PC-3 (cell line): ENCODE measurements around the gene IRF9. TPM values are rescaled to one million over a fixed set of nuclear protein-coding genes. Genes with fewer than 3 reads are reported as not detected.

ENCODE experiments used
- ATAC-seq: fragments of 200-7000 bp; cut with Tn5 transposase; 2 replicates; pipeline ENCODE4 v1.9.1; 2020; ENCODE audit warnings: mild to moderate bottlenecking, moderate library complexity
- BruUV-seq: library from RNA; stranded (reverse); fragments of 400-500 nt; replicated peaks from 2 replicates; lab custom pipeline; 2021; lab: Mats Ljungman, UMichigan
- CTCF ChIA-PET: fragments of 300-600 bp; sonication (Branson Sonifier 250); formaldehyde crosslinking; loops from one replicate; lab custom pipeline; 2022; ENCODE audit warnings: antibody characterized with exemption; lab: Charles Lee
- POLR2A ChIA-PET: fragments of 300-600 bp; sonication (Branson Sonifier 250); formaldehyde crosslinking; loops from one replicate; lab custom pipeline; 2022; ENCODE audit warnings: antibody characterized with exemption; ENCODE audit not compliant: unreplicated experiment; lab: Charles Lee
- DNase-seq: peaks from one replicate; pipeline ENCODE4 v3.0.0-alpha.2; 2015
- H2AFZ ChIP-seq: fragments of 300-600 bp; sonication (generic); 2 replicates; pipeline ENCODE4 v1.6.0; 2016; ENCODE audit warnings: antibody characterized with exemption, low read length
- H3F3A ChIP-seq: fragments of 300-600 bp; sonication (generic); one replicate; pipeline ENCODE4 v1.6.0; 2017; ENCODE audit warnings: antibody characterized with exemption, low read length, control low read depth, mild to moderate bottlenecking; ENCODE audit not compliant: unreplicated experiment
- H3K27ac ChIP-seq: fragments of 300-600 bp; sonication (generic); 2 replicates; pipeline ENCODE4 v1.5.1; 2016; ENCODE audit warnings: mild to moderate bottlenecking, low read length
- H3K27me3 ChIP-seq: fragments of 300-600 bp; sonication (generic); 2 replicates; pipeline ENCODE4 v1.6.1; 2016; ENCODE audit warnings: low read length, mixed read lengths
- H3K36me3 ChIP-seq: fragments of 300-600 bp; sonication (generic); 2 replicates; pipeline ENCODE4 v1.6.1; 2016; ENCODE audit warnings: low read depth, mixed run types, low read length, mixed read lengths
- H3K4me1 ChIP-seq: fragments of 300-600 bp; sonication (generic); 2 replicates; pipeline ENCODE4 v1.5.1; 2016; ENCODE audit warnings: low read length; ENCODE audit not compliant: insufficient read depth
- H3K4me2 ChIP-seq: fragments of 300-600 bp; sonication (generic); 2 replicates; pipeline ENCODE4 v1.6.0; 2016; ENCODE audit warnings: low read length
- H3K4me3 ChIP-seq: fragments of 300-600 bp; sonication (generic); 2 replicates; pipeline ENCODE4 v1.5.1; 2016; ENCODE audit warnings: mild to moderate bottlenecking, low read length, mixed read lengths
- H3K79me2 ChIP-seq: fragments of 300-600 bp; sonication (generic); 2 replicates; pipeline ENCODE4 v1.6.1; 2017; ENCODE audit warnings: low read length, mixed read lengths
- H3K9ac ChIP-seq: fragments of 300-600 bp; sonication (generic); 2 replicates; pipeline ENCODE4 v1.6.0; 2016; ENCODE audit warnings: mild to moderate bottlenecking, low read length
- H3K9me2 ChIP-seq: fragments of 300-600 bp; sonication (generic); replicated peaks from 2 replicates; pipeline ENCODE4 v1.6.1; 2016; ENCODE audit warnings: mixed run types, low read length, mixed read lengths
- H3K9me3 ChIP-seq: fragments of 300-600 bp; sonication (generic); 2 replicates; pipeline ENCODE4 v1.6.1; 2016; ENCODE audit warnings: low read length, mixed read lengths
- H4K20me1 ChIP-seq: fragments of 300-600 bp; sonication (generic); 2 replicates; pipeline ENCODE4 v1.6.1; 2016; ENCODE audit warnings: low read length, mixed read lengths
- CTCF ChIP-seq: fragments of 300-600 bp; sonication (generic); conservative IDR thresholded peaks from 2 replicates; pipeline ENCODE4 v1.5.1; 2017; ENCODE audit warnings: antibody characterized with exemption, low read depth, mild to moderate bottlenecking, low read length
- EZH2 ChIP-seq: fragments of 300-600 bp; sonication (generic); IDR thresholded peaks from one replicate; pipeline ENCODE4 v1.6.1; 2017; ENCODE audit warnings: antibody characterized with exemption, mild to moderate bottlenecking, low read length; ENCODE audit not compliant: unreplicated experiment
- EZH2phosphoT487 ChIP-seq: fragments of 300-600 bp; sonication (generic); IDR thresholded peaks from 2 replicates; pipeline ENCODE4 v1.6.1; 2018; ENCODE audit warnings: mild to moderate bottlenecking, antibody characterized with exemption, low read length, borderline replicate concordance
- intact Hi-C: fragments of 100-400 bp; cut with micrococcal nuclease; formaldehyde crosslinking; loops from 2 replicates; pipeline ENCODE4 v1.9.0; 2023
- total RNA-seq: library from RNA; depleted of rRNA; stranded (reverse); fragments of >200 nt; gene quantifications from 2 replicates; pipeline ENCODE4 v1.2.3, GENCODE V29; 2014

Gene IRF9
- total RNA-seq, 1 experiment from 2014 or later, result 10.5 TPM

GRCh38 chr14:24172871-24173281 lies 11.8 kb downstream of the IRF9 start:
- intact Hi-C loops, result no loop called here
- no peaks in the 10 kb centered on the region for H3K9me3 ChIP-seq
- no peaks in the 10 kb centered on the region for H4K20me1 ChIP-seq
- ATAC-seq (no peak), DNase-seq (no peak)
- H3K4me3 ChIP-seq, result no peak overlapping the region
- no peak overlapping the region for H3K27ac ChIP-seq
- CTCF ChIA-PET, result no interaction called here
- TF ChIP-seq EZH2phosphoT487 (no peak), EZH2 (no peak), CTCF (no peak)
- H3K4me2 ChIP-seq, result no peak overlapping the region
- H3K4me1 ChIP-seq, result no peaks in the 10 kb centered on the region
- POLR2A ChIA-PET, result no interaction called here
- no peaks in the 10 kb centered on the region for H3F3A ChIP-seq
- no peaks in the 10 kb centered on the region for H3K36me3 ChIP-seq
- no peak overlapping the region for H3K9ac ChIP-seq
- BruUV-seq, result no TSS peak
- no peaks in the 10 kb centered on the region for H3K27me3 ChIP-seq
- H3K79me2 ChIP-seq, result no peaks in the 10 kb centered on the region
- no peaks in the 10 kb centered on the region for H3K9me2 ChIP-seq
- no peak overlapping the region for H2AFZ ChIP-seq

DNA sequence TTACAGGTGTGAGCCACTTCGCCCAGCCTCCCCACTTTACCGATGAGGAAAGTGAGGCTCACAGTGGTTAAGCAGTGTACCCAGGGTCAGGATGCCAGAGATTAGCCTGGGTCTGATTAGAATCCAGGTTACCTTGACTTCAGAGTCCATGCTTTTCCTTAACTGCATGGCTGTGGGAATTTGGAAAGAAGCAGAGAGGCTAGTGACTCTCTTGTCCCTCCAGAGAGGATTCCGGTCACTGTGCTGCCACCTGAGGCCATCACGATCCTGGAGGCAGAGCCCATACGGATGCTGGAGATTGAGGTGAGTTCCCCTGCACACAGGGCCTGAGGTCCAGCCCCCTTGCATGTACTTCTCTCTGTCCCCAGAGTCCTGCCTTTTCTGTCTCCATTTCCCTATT lies 15.5 kb downstream of the IRF9 start:
- H3K27ac ChIP-seq, result no peak overlapping the region
- ChIA-PET POLR2A (no interaction called here), CTCF (no interaction called here)
- DNase-seq, result no peak
- intact Hi-C loops, result no loop called here
- no peaks in the 10 kb centered on the region for H4K20me1 ChIP-seq
- BruUV-seq, result no TSS peak
- no peaks in the 10 kb centered on the region for H3K79me2 ChIP-seq
- no peak overlapping the region for H3K4me2 ChIP-seq
- H3K27me3 ChIP-seq, result no peaks in the 10 kb centered on the region
- no peak overlapping the region for H3K9ac ChIP-seq
- H3K9me2 ChIP-seq, result no peaks in the 10 kb centered on the region
- H3F3A ChIP-seq, result no peaks in the 10 kb centered on the region
- no peak overlapping the region for H2AFZ ChIP-seq
- no peaks in the 10 kb centered on the region for H3K4me1 ChIP-seq
- no peaks in the 10 kb centered on the region for H3K9me3 ChIP-seq
- TF ChIP-seq CTCF, result no peak
- no peak for TF ChIP-seq EZH2phosphoT487
- no peak for TF ChIP-seq EZH2
- peaks cover 19% of the 10 kb centered on the region; the same call in 1 of the 2 replicates for H3K36me3 ChIP-seq
- H3K4me3 ChIP-seq, result no peak overlapping the region
- ATAC-seq, result no peak

DNA sequence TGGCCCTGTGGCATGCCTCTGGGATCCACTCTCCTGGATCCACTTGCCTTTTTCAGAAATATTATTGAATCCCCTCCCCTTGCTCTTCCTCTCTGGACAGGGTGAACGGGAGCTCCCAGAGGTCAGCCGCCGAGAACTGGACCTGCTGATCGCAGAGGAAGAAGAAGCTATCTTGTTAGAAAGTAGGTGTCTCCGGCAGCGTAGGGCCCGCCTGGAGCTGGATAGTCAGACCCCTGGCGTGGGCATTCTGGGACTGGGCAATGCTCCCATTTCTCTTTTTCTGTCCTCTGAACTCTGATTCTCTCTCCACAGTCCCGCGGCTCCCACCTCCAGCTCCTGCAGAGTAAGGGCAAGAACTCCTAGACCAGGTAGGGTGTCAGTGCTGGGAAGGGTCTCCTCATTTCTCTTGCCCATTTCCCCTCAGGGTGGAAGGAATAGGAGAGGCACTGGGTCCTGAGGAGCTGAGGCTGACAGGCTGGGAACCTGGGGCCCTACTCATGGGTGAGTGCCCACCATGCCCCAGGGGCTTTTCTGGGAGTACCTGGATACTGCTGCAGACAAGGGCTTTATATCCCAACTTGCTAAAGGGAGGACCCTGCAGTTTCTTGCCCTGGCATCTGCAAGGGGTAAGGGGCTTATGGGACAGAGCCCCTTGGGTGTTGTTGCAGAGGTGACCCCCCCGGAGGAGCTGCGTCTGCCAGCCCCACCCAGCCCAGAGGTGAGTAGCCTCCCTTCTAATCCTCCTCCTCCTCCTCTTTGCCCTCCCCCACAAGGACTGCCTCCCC lies 16.2 kb downstream of the IRF9 start:
- Histone ChIP-seq H3F3A (no peaks in the 10 kb centered on the region), H3K36me3 (peaks cover 19% of the 10 kb centered on the region; the same call in 1 of the 2 replicates), H4K20me1 (no peaks in the 10 kb centered on the region), H3K27me3 (no peaks in the 10 kb centered on the region), H3K4me3 (no peak overlapping the region), H3K9me2 (no peaks in the 10 kb centered on the region), H3K4me2 (no peak overlapping the region), H3K9ac (no peak overlapping the region), H3K4me1 (no peaks in the 10 kb centered on the region), H2AFZ (no peak overlapping the region), H3K9me3 (no peaks in the 10 kb centered on the region), H3K79me2 (no peaks in the 10 kb centered on the region), H3K27ac (no peak overlapping the region)
- ChIA-PET POLR2A (no interaction called here), CTCF (no interaction called here)
- no TSS peak for BruUV-seq
- TF ChIP-seq EZH2phosphoT487, result no peak
- no peak for TF ChIP-seq EZH2
- no peak for TF ChIP-seq CTCF
- intact Hi-C loops, result no loop called here
- DNase-seq, result no peak
- no peak for ATAC-seq
